GM03348 (cell line): Measurements from ENCODE around the gene MYORG.

Experiments used
- DNase-seq: peaks from one replicate; pipeline ENCODE4 v3.0.0; 2012; ENCODE audit warnings: low spot score

Gene MYORG

DNA sequence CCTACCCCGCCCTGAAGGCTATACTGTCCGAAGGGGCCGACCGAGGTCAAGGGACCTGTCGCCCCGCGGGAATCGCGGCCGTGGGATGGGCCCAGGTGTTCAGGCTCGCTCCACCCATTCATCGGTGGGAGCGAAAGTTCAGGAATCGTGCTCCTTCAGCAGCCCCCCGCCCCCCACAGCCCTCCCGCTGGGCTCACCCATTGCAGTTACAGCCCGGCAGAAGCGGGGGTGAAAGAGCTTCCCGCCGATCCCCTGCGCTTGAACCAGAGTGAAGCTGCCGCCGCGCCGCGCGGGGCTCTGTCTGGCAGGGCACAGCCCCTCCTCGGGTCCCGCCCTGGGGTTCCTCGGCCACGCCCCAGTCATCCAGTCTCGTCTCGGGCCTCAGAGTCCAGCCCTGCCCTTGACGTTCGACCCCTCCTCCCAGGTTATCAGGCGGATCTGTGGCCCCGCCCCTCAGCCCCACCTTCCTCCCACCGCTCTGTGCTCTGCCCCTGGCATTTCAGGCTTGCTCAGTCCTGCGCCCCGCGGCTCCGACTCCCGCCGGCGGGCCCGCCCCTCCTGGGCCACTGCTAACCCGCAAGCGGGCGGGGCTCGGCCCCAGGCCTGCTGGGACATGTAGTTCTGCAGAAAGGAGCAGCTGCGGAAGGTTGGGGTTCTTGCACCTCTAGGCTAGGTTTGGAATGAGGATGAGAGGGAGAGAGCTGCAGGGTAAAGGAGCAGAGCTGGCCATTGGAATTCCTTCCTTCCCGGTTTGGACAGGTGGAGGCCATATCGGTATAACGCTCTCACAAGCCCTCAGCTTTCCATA, at the start of gene MYORG:
Gene MYORG, minus strand, starts transcription at position 303 of the 808 bp plus-strand sequence. CDS start 3,955 bp downstream, outside the sequence.
- peak; percentile 94 for DNase-seq

DNA sequence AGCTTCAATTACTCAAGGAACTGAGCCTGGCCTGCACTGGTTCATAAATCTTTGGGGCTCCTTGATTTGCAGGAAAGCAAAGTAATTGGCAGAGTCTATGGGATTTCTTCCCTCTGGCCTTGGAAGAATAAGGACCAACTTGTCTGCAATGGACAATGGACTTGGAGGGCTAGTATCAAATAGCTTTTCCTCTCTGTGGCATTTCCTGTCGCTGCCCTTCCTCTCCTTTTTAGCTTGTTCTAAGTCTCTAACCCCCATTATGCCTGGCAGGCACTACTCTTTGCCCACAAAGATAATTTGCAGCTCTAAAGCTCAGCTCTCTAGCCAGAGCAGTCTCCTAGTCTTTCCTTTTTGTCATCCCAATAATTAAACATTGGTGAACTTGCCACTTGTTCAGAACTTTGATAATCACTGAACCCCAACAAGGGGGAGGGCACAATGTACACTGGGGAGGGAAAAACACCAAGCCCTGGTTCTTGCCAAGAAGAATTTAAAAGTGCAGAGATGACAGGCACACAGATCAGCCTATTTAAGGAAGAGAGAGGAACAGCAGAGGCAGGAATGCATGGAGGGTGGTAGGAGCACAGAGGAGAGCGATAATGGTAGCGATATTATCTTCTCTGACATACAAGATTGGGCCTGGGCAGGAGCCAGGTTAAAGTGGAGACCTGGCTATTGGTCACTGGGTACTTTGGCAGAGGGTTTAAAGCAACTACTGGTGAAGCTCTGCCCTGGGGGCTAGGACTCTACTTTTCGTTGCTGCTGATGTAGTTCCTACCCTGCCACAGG, 43.2 kb upstream of the MYORG start:
- no peak for DNase-seq

DNA sequence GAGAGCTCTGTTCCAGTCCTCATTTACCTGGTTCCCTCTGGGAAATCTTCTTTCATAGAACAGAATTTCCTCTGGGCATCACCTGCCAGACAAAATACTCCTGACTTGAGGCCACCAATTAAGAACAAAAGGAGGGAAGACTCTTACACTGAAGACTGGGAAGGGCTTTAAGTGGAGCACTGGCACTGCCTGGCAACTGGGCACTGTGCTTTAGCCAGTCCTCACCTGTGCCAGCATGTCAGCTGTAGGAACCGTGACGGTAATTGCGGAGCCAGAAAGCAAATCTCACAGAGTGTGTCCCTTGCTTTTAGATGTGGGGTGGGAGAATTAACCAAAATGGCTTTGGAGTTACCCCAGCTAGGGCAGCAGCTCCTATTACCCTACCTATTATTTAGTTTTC, 41.0 kb upstream of the MYORG start:
- DNase-seq: no peak

DNA sequence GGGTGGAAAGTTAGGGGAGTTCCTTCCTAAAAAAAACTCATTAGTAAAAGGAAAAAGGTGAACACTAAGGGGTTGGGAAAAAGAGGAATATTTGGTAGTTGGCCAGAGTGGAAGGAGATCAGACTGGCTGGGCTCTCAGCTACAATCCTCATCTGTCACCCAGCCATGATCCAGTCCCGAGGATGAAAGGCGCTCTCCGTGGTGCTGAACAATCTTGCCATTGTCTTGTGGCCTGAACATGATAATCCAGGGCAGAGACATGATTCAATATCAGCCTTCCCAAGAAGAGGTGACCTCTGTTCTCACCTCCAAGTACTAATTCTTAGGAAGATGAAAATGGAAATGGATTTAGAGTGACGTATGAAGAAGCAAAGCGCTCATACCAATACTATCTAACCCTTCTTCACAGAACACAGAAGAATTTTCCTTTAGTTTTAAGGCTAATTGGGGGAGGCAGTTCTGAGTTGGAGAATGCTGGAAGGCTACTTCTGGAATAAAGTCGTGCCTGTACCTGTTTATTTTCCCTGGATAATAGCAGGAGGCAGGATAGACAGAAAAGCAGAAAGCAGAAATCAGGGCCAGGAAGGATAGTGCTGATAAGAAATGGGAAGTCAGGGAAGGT, 36.6 kb upstream of the MYORG start:
- peak; percentile 59 for DNase-seq

DNA sequence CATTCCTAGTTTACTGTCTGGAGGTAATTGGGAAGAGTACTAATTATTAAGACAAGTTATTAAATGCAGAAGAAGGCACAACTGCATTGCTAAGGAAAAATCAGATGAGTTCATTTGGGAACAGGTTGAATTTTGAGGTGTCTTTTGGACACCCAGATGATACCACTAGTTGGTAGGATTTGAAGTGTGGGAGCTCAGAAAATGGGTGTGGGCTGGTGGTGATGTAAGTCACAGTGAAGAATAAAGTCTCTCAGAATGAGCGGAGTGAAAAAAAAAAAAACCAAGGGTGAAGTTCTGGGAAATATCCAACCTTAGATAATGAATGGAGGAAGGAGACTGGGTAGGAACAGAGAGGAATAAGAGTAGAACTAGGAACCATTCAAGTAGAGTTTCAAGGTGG, 35.6 kb upstream of the MYORG start:
- no peak for DNase-seq

DNA sequence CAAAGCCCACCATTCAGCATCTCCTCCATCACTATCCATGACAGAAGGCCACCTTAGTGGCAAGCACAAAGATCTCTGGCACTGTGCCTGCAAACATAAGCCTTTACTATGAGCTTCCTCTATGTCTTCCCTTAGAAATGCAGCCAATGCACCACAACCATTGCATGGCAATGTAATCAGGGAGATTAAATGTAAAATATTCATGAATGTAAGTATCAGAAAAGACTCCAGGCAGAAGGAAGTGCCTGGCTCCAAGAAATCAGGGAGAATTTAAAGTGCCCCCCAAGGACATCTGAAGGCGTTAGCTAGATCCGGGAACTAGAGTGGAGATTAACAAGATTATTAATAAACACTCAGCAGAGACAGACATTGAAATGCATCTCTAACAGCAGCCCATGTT, 32.5 kb upstream of the MYORG start:
- DNase-seq: no peak

DNA sequence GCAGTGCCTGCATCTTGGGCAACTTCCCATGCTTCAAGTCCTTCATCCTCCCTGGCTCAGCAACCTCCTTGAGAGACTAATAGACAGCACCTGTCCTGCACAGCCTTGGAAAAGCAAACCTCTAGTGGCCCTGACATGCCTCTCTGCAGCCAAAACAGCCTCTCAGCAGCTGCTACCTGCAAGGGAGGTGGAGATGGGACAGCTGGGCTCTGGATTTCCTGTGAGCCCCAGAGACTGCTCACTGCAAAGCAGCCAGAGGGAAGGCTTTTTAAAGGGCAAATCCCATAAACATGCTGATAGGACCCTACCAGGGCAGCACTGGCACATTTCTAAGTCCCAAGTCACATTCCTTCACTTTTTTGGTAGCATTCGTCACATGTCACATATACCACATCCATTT, 31.5 kb upstream of the MYORG start:
- DNase-seq: no peak

DNA sequence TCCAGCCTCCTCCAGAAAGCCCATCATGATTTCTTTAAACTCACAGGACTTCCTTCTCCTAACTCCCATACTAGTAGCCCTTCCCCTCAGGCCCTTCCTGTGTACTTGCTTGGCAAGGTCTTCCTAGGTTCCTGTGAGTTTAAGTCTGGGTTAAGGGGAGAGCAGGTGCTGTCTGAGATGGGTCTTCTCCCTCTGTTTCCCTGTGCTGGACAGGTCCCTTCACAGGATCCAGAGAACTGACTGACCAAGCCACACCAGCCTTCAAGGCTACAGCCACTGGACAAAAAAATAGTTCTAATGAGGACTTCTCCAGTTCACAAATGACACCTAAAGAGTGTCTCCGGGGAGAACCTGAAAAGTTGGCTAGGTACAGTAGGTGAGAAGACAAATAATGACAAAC, 29.5 kb upstream of the MYORG start:
- no peak for DNase-seq

DNA sequence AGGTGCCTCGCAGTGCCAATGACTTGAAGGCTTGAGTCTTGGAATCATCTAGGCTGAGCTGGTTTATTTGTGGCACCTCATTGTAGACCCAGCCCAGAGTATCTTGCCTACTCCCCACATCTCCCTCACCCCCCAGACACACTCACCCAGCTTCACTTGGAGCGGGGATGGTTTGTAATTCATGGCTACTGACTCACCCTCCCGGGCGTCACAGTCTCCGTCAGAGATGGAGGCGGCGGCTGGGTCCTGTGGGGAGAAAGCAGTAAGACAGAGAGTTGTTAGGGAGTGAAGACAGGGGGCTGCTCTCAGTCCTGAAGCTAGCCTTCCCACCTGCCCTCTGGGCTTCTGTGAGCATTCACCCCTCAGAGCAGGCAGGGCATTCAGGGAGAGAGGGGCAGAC, 29.0 kb upstream of the MYORG start:
- DNase-seq: peak; percentile 60

DNA sequence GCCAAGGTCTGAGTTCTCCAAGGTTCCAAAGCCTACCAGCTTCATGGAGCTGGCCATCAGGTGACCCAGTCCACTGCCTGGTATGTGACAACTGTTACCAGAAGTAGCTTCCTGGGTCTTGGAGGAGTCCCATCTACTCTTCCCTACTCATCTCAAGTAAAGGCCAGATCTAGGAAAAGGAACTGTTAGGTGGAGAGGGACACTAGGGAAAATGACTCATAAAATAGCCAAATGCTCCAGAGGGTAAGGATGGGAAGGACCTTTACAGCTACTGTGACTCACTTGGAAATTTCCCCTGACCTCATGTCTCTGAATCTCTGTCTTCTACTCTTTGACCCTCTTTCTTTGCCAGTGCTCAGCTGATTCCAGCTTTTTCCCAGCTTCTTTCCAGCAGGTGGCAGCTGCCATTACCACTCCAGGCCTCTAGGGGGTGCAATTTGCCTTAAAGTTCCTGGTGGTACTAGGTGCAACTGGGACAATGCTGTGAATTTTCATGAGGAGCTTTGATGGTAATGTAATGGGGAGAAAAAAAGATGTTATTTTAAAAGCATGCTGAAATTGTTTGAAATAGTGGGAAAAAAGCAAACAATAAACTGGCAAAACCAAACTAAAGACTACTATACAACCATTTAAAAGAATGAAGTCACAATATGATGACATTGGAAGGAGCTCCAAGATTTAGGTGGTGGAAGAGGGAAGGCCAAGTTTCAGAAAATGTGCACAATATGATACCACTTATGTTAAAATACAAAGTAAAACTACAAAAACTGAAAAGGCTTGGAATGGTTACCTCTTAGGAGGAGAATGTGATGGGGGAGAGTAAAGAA, 27.1 kb upstream of the MYORG start:
- peak; percentile 81 for DNase-seq

DNA sequence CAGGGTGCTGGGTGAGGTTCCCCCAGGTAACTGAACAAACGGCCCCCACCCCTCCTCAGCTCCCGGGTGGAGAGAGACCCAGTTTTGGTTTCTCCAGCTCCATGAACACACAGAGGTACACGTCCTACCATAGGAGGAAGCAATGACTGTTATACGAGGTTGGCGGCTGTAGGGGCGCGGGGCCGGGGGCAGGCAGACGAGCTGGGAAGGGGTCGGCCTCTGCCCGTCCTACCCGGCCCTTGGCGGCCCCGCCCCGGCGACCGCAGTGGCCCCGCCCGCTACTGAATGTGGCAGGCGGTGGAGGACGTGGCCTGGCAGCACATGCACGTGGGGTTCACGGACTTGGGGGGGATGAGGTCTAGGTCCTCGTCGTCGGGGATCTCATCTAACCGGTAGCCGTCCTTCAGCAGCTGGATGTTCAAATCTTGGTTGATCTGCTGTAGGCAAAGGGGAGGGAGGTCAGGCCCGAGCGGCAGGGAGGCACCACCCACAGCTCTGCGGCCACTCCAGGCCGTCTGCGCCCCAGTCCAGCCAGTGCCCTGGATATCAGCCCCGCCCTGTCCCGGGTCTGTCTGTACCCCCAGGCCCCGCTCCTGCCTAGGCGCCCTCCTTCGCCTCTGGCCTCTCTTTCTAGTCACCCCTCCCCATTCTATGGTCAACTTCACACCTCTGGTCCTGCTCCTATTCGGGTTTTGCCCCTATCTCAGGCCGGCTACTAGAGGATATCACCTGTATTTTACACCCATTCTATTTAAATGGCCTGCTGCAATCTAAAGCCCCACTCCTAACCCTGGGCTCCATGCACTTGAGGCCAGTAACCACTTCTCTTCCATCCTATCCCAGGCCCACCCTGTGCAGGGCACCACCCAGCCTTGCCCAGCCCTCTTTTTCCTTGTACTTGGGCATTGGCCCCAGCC, 24.2 kb upstream of the MYORG start:
- no peak for DNase-seq

DNA sequence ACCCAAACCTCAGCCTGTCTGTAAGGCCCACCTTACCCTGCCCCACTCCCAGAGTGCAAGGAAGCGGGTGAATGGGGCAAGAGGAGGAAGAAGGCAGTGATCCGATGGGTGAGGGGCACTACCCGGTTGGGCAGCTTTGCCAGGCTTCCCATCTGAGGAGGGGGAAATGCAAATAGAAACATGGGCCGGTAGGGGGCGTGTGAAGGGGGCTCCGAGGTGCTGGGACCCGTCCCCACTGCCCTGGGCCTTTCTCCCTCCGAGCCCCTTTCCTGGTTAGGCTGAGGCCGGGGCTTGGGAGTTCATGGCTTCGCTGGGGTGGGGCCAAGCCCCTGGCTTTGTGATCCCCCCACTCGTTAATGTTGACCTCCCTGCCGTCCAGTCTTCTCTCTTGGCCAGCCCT, 23.6 kb upstream of the MYORG start:
- DNase-seq: no peak

DNA sequence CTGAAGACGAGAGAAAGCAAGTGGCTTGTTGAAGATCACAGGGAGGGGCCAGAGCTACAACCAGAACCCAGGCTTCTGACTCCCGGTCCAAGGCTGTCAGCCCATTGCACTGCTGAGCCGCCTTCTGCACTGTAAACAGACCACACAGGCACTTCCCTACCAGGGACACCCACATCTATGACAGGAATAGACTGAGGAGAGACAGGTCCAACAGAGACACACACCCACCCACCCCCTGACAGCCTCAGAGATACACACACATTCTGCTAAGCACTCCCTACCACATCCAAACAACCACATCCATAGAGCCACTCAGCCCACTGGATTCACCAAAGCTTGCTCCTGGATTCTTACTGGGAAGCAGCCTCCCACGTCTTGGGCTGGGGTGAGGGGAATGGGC, 23.0 kb upstream of the MYORG start:
- DNase-seq: no peak

DNA sequence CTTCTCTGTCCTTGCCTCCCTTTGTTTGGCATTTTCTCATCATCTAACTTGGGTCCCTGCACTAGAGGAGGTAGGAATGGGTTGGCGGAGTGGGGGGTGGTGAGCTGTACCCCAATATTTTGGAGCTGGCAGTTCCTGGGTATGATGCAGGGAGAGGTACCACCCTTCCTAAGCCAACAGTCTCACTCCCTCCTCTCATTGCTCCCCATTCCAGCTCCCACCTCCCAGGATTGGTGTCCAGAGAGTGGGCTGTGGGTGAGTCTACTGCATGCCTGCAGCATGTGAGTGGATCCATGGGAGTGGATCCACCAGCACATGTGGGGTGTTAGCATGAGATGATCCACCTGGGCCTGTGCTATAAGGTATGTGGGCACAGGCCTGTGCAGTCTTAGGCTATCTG, 22.2 kb upstream of the MYORG start:
- no peak for DNase-seq

DNA sequence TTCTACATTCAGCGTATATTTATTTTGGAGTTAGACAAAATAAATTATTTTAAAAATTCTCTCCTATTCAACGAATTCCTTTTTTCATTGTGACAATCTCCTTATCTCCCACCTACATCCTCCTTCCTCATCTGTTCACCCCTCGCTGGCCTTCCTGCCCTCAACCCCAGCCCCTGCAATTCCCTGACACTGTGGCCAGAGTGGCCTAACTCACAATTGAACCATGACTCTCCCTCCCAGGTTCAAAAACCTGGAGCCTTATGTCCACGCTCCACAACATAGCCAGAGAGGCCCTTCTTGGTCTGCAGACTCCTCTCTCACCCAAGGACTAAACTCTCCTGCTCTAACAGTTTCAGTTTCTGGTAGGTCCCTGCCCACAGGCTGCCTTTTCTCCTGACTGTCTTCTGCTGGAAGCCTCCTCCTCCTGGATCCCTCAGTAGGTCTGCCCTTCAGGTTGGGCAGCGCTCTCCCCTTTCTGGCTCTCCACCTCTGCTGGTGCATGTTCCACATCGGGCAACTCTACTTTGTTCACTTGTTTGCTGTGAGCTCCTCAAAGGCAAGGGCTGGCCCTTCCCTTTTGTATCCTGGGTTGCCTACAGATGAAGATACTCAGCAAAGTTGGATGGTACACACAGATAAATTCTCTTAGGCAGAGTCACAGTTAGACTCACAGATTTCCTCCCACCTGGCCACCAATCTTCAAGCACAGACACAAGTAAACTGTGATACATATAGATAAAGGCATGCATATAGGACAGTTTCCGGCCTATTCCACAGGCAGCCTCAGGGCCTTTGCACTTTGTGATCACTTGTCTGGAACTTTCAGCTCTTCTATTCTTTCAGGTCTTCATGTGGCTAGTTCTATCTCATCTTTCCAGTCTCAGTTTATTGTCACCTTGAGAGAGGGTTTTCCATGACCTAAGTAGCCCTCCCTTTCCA, 19.8 kb upstream of the MYORG start:
- no peak for DNase-seq

DNA sequence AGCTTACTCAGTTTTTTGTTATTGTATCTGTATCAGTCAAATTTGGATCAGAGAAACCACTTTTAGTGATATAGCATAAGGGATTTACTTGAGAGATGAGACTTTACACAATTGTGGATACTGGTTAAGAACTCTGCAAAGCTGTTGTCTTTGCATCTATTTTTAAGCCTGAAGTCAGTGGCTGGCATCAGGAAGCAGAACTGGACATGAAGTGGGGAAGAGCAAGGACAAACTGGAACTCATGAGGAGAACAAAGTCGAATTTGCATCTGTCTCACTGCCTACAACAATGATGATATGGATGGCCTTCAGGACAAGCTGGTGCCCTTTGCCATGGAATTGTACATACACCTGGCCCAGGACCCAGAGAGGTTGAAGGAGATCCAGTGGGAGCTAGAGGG, 15.8 kb upstream of the MYORG start:
- DNase-seq: no peak

DNA sequence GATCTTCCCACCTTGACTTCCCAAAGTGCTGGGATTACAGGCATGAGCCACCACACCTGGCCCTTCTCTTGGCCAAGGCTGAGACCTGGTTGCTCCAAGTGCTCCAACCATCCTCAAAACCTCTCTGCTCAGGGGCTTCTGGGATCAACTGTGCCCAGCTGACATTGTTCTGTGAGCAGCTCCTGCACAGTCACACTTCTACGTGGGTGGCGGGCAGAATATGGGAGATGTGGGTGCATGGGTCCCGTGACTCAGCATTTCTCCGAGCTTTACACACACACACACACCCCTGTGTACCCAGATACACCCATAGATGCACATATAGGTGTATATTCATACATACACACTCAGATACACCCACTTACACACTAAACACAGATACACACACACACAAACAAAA, 10.5 kb upstream of the MYORG start:
- DNase-seq: no peak

DNA sequence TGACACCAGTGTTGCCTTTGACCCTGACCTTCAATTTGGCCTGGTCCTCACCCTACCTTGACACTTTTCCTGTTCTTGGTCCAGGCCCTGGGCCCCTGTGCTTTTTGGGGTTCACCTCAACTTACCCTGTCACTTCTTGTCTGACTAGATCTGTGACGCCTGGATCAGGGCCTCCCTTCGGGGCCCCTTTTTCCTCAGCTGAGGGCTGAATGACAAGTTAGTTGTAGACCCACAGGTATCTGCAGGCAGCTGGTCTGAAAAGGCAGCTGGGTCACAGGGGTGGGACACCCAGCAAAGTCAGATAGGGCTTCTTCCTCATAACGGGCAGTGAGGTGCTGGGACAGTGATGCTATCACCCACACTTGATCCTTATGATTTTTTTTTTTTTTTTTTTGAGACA, 10.0 kb upstream of the MYORG start:
- no peak for DNase-seq

DNA sequence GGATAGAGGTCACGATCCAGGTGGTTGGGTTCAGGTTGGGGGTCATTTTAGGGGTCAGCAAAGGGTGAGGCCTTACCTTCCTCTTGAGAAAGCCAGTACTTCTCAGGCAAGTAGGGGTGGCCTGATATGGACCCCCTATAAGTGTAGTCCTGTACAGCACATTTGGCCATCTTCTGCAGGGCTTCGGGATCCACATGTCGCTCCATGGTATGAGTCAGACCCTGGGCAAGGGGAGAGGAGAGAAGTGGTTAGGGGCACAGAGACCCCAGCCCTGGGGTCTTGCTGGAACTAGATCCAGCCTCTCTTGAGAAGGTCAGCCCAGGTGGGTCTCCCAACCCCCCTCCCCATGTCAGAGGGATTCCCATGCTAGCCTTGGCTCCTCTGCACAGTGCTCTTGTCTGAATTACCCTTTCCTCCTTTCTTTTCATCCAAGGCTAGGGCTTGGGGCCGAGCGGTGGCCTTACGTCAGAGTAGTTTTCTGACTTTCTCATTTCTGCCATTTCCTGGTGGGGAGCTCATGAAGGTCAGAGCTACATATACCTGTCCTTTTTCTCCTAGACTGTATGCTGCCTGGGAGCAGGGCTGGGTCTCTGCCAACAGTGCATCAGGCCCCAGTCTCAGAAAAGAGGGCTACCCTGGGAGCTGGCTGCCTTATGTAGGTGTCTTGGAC, 9.0 kb upstream of the MYORG start:
- no peak for DNase-seq
